ENCODE results near the gene NBEA.

- TF ChIP-seq POLR2A (IDR thresholded peaks at IDR 0.05) = no peak
- TF ChIP-seq CTCF (IDR thresholded peaks at IDR 0.05) = no peak
Measured at GRCh38 chr13:35681685-35682084, 739.6 kb downstream of the NBEA start.

Measured in thyroid gland (tissue), 4 donors.